ENCODE measurements around the gene OR5AK2.

Gene OR5AK2

GRCh38 chr11:56977314-56977713, 11.4 kb upstream of the OR5AK2 start:
- H2AFZ ChIP-seq (ENCODE audit: insufficient read depth, low read length, poor library complexity) = no peak overlapping the region
- H3K18ac ChIP-seq (ENCODE audit: low read length) = no peak overlapping the region
- no peak overlapping the region for H3K4me3 ChIP-seq (ENCODE audit: low read depth, low read length)
- no peak overlapping the region for H3K27ac ChIP-seq (ENCODE audit: low read depth, low read length)
- no peak overlapping the region for H3K4me2 ChIP-seq (ENCODE audit: low read length)
- H3K23ac ChIP-seq (ENCODE audit: low read length) = no peak overlapping the region
- H3K79me2 ChIP-seq (ENCODE audit: control insufficient read depth, insufficient read depth, low read length, poor library complexity) = no peaks in the 10 kb centered on the region
- DNase-seq = no peak
- WGBS (ENCODE audit: extremely low coverage, insufficient coverage, insufficient read length) = no CpG with 5 or more reads among the region's 2 CpGs
- H3K4me1 ChIP-seq (ENCODE audit: control insufficient read depth in 1 of 2, insufficient read depth in 2 of 2, low read length in 2 of 2) = no peaks in the 10 kb centered on the region
- no peak overlapping the region for H2BK120ac ChIP-seq (ENCODE audit: insufficient read depth, low read length, poor library complexity)
- no peak overlapping the region for H3K9ac ChIP-seq (ENCODE audit: low read length)
- no peak overlapping the region for H4K12ac ChIP-seq (ENCODE audit: low read depth, low read length)
- no peaks in the 10 kb centered on the region for H3K36me3 ChIP-seq (ENCODE audit: control insufficient read depth in 1 of 2, insufficient read depth in 2 of 2, low read length in 2 of 2)
- no peak overlapping the region for H4K91ac ChIP-seq (ENCODE audit: low read depth, low read length)
- H3K27me3 ChIP-seq (ENCODE audit: insufficient read depth, low read length) = no peaks in the 10 kb centered on the region
- H3K9me3 ChIP-seq (ENCODE audit: insufficient read depth, low read depth, low read length) = no peaks in the 10 kb centered on the region
- H2BK12ac ChIP-seq (ENCODE audit: low read length) = no peak overlapping the region
- no peak overlapping the region for H2BK5ac ChIP-seq (ENCODE audit: low read depth, low read length, poor library complexity)
- no peaks in the 10 kb centered on the region for H3K79me1 ChIP-seq (ENCODE audit: low read length)
- H2AK5ac ChIP-seq (ENCODE audit: low read length) = no peak overlapping the region
- H4K8ac ChIP-seq (ENCODE audit: low read depth, low read length) = no peak overlapping the region
- no peak overlapping the region for H3K14ac ChIP-seq (ENCODE audit: low read length)
- H3K4ac ChIP-seq (ENCODE audit: low read depth, low read length) = no peak overlapping the region

- Histone ChIP-seq H3K27ac (ENCODE audit: low read depth, low read length) (no peak overlapping the region), H2BK12ac (ENCODE audit: low read length) (no peak overlapping the region), H3K79me1 (ENCODE audit: low read length) (no peaks in the 10 kb centered on the region), H3K4me3 (ENCODE audit: low read depth, low read length) (no peak overlapping the region), H3K4me1 (ENCODE audit: control insufficient read depth in 1 of 2, insufficient read depth in 2 of 2, low read length in 2 of 2) (no peaks in the 10 kb centered on the region), H3K14ac (ENCODE audit: low read length) (no peak overlapping the region), H4K91ac (ENCODE audit: low read depth, low read length) (no peak overlapping the region), H2BK5ac (ENCODE audit: low read depth, low read length, poor library complexity) (no peak overlapping the region), H2AFZ (ENCODE audit: insufficient read depth, low read length, poor library complexity) (no peak overlapping the region), H3K36me3 (ENCODE audit: control insufficient read depth in 1 of 2, insufficient read depth in 2 of 2, low read length in 2 of 2) (no peaks in the 10 kb centered on the region), H3K9ac (ENCODE audit: low read length) (no peak overlapping the region), H2BK120ac (ENCODE audit: insufficient read depth, low read length, poor library complexity) (no peak overlapping the region), H3K4ac (ENCODE audit: low read depth, low read length) (no peak overlapping the region), H4K12ac (ENCODE audit: low read depth, low read length) (no peak overlapping the region), H3K79me2 (ENCODE audit: control insufficient read depth, insufficient read depth, low read length, poor library complexity) (no peaks in the 10 kb centered on the region), H3K27me3 (ENCODE audit: insufficient read depth, low read length) (no peaks in the 10 kb centered on the region), H2AK5ac (ENCODE audit: low read length) (no peak overlapping the region), H3K4me2 (ENCODE audit: low read length) (no peak overlapping the region), H4K8ac (ENCODE audit: low read depth, low read length) (no peak overlapping the region), H3K23ac (ENCODE audit: low read length) (no peak overlapping the region), H3K18ac (ENCODE audit: low read length) (no peak overlapping the region), H3K9me3 (ENCODE audit: insufficient read depth, low read depth, low read length) (peaks cover 8% of the 10 kb centered on the region)
- WGBS (ENCODE audit: extremely low coverage, insufficient coverage, insufficient read length) = no CpG with 5 or more reads among the region's 2 CpGs
- DNase-seq = no peak
Observed at GRCh38 chr11:56990702-56991101, 2.0 kb downstream of the OR5AK2 start.

GRCh38 chr11:56994532-56994931, 5.8 kb downstream of the OR5AK2 start:
- Histone ChIP-seq H3K79me1 (ENCODE audit: low read length) (no peaks in the 10 kb centered on the region), H3K36me3 (ENCODE audit: control insufficient read depth in 1 of 2, insufficient read depth in 2 of 2, low read length in 2 of 2) (no peaks in the 10 kb centered on the region), H3K9ac (ENCODE audit: low read length) (no peak overlapping the region), H4K8ac (ENCODE audit: low read depth, low read length) (no peak overlapping the region), H3K23ac (ENCODE audit: low read length) (no peak overlapping the region), H3K4me2 (ENCODE audit: low read length) (no peak overlapping the region), H4K12ac (ENCODE audit: low read depth, low read length) (no peak overlapping the region), H3K79me2 (ENCODE audit: control insufficient read depth, insufficient read depth, low read length, poor library complexity) (no peaks in the 10 kb centered on the region), H3K9me3 (ENCODE audit: insufficient read depth, low read depth, low read length) (peaks cover 9% of the 10 kb centered on the region), H3K18ac (ENCODE audit: low read length) (no peak overlapping the region), H2AFZ (ENCODE audit: insufficient read depth, low read length, poor library complexity) (no peak overlapping the region), H3K27me3 (ENCODE audit: insufficient read depth, low read length) (no peaks in the 10 kb centered on the region), H3K14ac (ENCODE audit: low read length) (no peak overlapping the region), H3K27ac (ENCODE audit: low read depth, low read length) (no peak overlapping the region), H3K4me3 (ENCODE audit: low read depth, low read length) (no peak overlapping the region), H3K4ac (ENCODE audit: low read depth, low read length) (no peak overlapping the region), H4K91ac (ENCODE audit: low read depth, low read length) (no peak overlapping the region), H2BK5ac (ENCODE audit: low read depth, low read length, poor library complexity) (no peak overlapping the region), H2BK120ac (ENCODE audit: insufficient read depth, low read length, poor library complexity) (no peak overlapping the region), H3K4me1 (ENCODE audit: control insufficient read depth in 1 of 2, insufficient read depth in 2 of 2, low read length in 2 of 2) (no peaks in the 10 kb centered on the region), H2BK12ac (ENCODE audit: low read length) (no peak overlapping the region), H2AK5ac (ENCODE audit: low read length) (no peak overlapping the region)
- no peak for DNase-seq

- H3K27me3 ChIP-seq (ENCODE audit: insufficient read depth, low read length) = no peaks in the 10 kb centered on the region
- H2BK120ac ChIP-seq (ENCODE audit: insufficient read depth, low read length, poor library complexity) = no peak overlapping the region
- H4K8ac ChIP-seq (ENCODE audit: low read depth, low read length) = no peak overlapping the region
- no peak overlapping the region for H2AFZ ChIP-seq (ENCODE audit: insufficient read depth, low read length, poor library complexity)
- no peak overlapping the region for H3K4me2 ChIP-seq (ENCODE audit: low read length)
- no peak overlapping the region for H3K23ac ChIP-seq (ENCODE audit: low read length)
- H3K79me2 ChIP-seq (ENCODE audit: control insufficient read depth, insufficient read depth, low read length, poor library complexity) = no peaks in the 10 kb centered on the region
- H3K18ac ChIP-seq (ENCODE audit: low read length) = no peak overlapping the region
- no CpG with 5 or more reads among the region's 14 CpGs for WGBS (ENCODE audit: extremely low coverage, insufficient coverage, insufficient read length)
- H3K27ac ChIP-seq (ENCODE audit: low read depth, low read length) = no peak overlapping the region
- H2BK12ac ChIP-seq (ENCODE audit: low read length) = no peak overlapping the region
- no peak overlapping the region for H2AK5ac ChIP-seq (ENCODE audit: low read length)
- H3K4me1 ChIP-seq (ENCODE audit: control insufficient read depth in 1 of 2, insufficient read depth in 2 of 2, low read length in 2 of 2) = no peaks in the 10 kb centered on the region
- H3K9me3 ChIP-seq (ENCODE audit: insufficient read depth, low read depth, low read length) = peaks cover 10% of the 10 kb centered on the region
- no peaks in the 10 kb centered on the region for H3K79me1 ChIP-seq (ENCODE audit: low read length)
- H3K4ac ChIP-seq (ENCODE audit: low read depth, low read length) = no peak overlapping the region
- H3K4me3 ChIP-seq (ENCODE audit: low read depth, low read length) = no peak overlapping the region
- no peak for DNase-seq
- no peak overlapping the region for H4K12ac ChIP-seq (ENCODE audit: low read depth, low read length)
- H3K14ac ChIP-seq (ENCODE audit: low read length) = no peak overlapping the region
- no peaks in the 10 kb centered on the region for H3K36me3 ChIP-seq (ENCODE audit: control insufficient read depth in 1 of 2, insufficient read depth in 2 of 2, low read length in 2 of 2)
- H3K9ac ChIP-seq (ENCODE audit: low read length) = no peak overlapping the region
- H4K91ac ChIP-seq (ENCODE audit: low read depth, low read length) = no peak overlapping the region
- no peak overlapping the region for H2BK5ac ChIP-seq (ENCODE audit: low read depth, low read length, poor library complexity)
Observed at GRCh38 chr11:57001674-57002401, 13.1 kb downstream of the OR5AK2 start.
